MM.1S (cell line): Measurements from ENCODE around the gene FAF1.

Experiments
- DNase-seq: peaks from one replicate; pipeline ENCODE4 v3.0.0-alpha.2; 2015
- H2AFZ ChIP-seq: fragments of 300-600 bp; sonication (generic); 2 replicates; pipeline ENCODE4 v1.6.0; 2016; ENCODE audit warnings: antibody characterized with exemption, low read length
- H3F3A ChIP-seq: fragments of 300-600 bp; sonication (generic); 2 replicates; pipeline ENCODE4 v1.6.1; 2016; ENCODE audit warnings: mild to moderate bottlenecking, antibody characterized with exemption, low read length, moderate library complexity, mixed read lengths; ENCODE audit not compliant: insufficient read depth
- H3K27ac ChIP-seq: fragments of 300-600 bp; sonication (generic); 2 replicates; pipeline ENCODE4 v1.5.1; 2016; ENCODE audit warnings: mild to moderate bottlenecking, low read length
- H3K27me3 ChIP-seq: fragments of 300-600 bp; sonication (generic); replicated peaks from 2 replicates; pipeline ENCODE4 v1.6.0; 2016; ENCODE audit warnings: low read length; ENCODE audit not compliant: insufficient read depth
- H3K36me3 ChIP-seq: fragments of 300-600 bp; sonication (generic); replicated peaks from 2 replicates; pipeline ENCODE4 v1.6.1; 2016; ENCODE audit warnings: mild to moderate bottlenecking, low read length, mixed read lengths; ENCODE audit not compliant: insufficient read depth
- H3K4me1 ChIP-seq: fragments of 300-600 bp; sonication (generic); 2 replicates; pipeline ENCODE4 v1.6.1; 2016; ENCODE audit warnings: low read length, mixed read lengths
- H3K4me2 ChIP-seq: fragments of 300-600 bp; sonication (generic); 2 replicates; pipeline ENCODE4 v1.6.0; 2016; ENCODE audit warnings: low read depth, low read length
- H3K4me3 ChIP-seq: fragments of 300-600 bp; sonication (generic); 2 replicates; pipeline ENCODE4 v1.5.1; 2016; ENCODE audit warnings: low read length, mixed read lengths
- H3K79me2 ChIP-seq: fragments of 300-600 bp; sonication (generic); 2 replicates; pipeline ENCODE4 v1.6.1; 2016; ENCODE audit warnings: mixed run types, low read length, mixed read lengths
- H3K9ac ChIP-seq: fragments of 300-600 bp; sonication (generic); 2 replicates; pipeline ENCODE4 v1.6.1; 2016; ENCODE audit warnings: low read length, mixed read lengths
- H3K9me2 ChIP-seq: fragments of 300-600 bp; sonication (generic); replicated peaks from 2 replicates; pipeline ENCODE4 v1.6.1; 2016; ENCODE audit warnings: mild to moderate bottlenecking, low read length, mixed read lengths; ENCODE audit not compliant: insufficient read depth
- H3K9me3 ChIP-seq: fragments of 300-600 bp; sonication (generic); replicated peaks from 2 replicates; pipeline ENCODE4 v1.6.1; 2016; ENCODE audit warnings: mild to moderate bottlenecking, low read length, mixed read lengths; ENCODE audit not compliant: insufficient read depth
- H4K20me1 ChIP-seq: fragments of 300-600 bp; sonication (generic); 2 replicates; pipeline ENCODE4 v1.6.1; 2016; ENCODE audit warnings: mild to moderate bottlenecking, low read length, moderate library complexity, mixed read lengths; ENCODE audit not compliant: insufficient read depth
- EZH2 ChIP-seq: fragments of 300-600 bp; sonication (generic); optimal IDR thresholded peaks from 2 replicates; pipeline ENCODE3; 2017; ENCODE audit warnings: low read depth, mild to moderate bottlenecking, antibody characterized with exemption, low read length, mixed read lengths
- EZH2phosphoT487 ChIP-seq: fragments of 300-600 bp; sonication (generic); IDR thresholded peaks from 2 replicates; pipeline ENCODE4 v1.6.1; 2018; ENCODE audit warnings: antibody characterized with exemption, low read length
- TF ChIP-seq, protein P1 (sequence below): fragments of 300-600 bp; sonication (generic); IDR thresholded peaks from 2 replicates; pipeline ENCODE4 v1.5.1; 2016; ENCODE audit warnings: antibody characterized with exemption, low read length, mixed read lengths

Gene FAF1

DNA sequence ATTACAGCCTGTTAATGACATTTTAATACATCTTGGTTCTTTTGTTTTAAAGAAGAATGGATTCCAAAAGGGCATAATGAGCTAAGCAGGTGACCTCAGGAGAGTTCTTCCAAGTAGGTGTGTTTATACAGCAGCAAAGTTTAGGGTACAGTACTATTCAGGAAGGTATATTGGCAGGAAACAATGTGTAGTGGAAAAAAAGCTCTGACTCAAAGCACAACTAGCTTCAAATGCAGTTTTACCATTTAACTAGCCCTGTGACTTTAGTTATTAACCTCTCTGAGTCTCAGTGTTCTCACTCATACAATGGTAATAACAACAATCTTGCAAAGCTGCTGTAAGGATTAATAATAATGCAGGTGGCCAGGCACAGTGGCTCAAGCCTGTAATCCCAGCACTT lies 29.9 kb downstream of the FAF1 start:
- Histone ChIP-seq H3K9ac (no peak overlapping the region), H3K27me3 (no peaks in the 10 kb centered on the region), H3K9me2 (no peaks in the 10 kb centered on the region), H3K27ac (no peak overlapping the region), H3K9me3 (no peaks in the 10 kb centered on the region), H3K4me2 (no peak overlapping the region), H2AFZ (no peak overlapping the region), H4K20me1 (no peaks in the 10 kb centered on the region), H3K4me1 (no peaks in the 10 kb centered on the region), H3K79me2 (no peaks in the 10 kb centered on the region), H3K36me3 (no peaks in the 10 kb centered on the region), H3F3A (no peaks in the 10 kb centered on the region), H3K4me3 (no peak overlapping the region)
- no peak for DNase-seq
- TF ChIP-seq EZH2phosphoT487 (no peak), EZH2 (no peak)
- TF ChIP-seq, protein P1, sequence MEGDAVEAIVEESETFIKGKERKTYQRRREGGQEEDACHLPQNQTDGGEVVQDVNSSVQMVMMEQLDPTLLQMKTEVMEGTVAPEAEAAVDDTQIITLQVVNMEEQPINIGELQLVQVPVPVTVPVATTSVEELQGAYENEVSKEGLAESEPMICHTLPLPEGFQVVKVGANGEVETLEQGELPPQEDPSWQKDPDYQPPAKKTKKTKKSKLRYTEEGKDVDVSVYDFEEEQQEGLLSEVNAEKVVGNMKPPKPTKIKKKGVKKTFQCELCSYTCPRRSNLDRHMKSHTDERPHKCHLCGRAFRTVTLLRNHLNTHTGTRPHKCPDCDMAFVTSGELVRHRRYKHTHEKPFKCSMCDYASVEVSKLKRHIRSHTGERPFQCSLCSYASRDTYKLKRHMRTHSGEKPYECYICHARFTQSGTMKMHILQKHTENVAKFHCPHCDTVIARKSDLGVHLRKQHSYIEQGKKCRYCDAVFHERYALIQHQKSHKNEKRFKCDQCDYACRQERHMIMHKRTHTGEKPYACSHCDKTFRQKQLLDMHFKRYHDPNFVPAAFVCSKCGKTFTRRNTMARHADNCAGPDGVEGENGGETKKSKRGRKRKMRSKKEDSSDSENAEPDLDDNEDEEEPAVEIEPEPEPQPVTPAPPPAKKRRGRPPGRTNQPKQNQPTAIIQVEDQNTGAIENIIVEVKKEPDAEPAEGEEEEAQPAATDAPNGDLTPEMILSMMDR = no peak

DNA sequence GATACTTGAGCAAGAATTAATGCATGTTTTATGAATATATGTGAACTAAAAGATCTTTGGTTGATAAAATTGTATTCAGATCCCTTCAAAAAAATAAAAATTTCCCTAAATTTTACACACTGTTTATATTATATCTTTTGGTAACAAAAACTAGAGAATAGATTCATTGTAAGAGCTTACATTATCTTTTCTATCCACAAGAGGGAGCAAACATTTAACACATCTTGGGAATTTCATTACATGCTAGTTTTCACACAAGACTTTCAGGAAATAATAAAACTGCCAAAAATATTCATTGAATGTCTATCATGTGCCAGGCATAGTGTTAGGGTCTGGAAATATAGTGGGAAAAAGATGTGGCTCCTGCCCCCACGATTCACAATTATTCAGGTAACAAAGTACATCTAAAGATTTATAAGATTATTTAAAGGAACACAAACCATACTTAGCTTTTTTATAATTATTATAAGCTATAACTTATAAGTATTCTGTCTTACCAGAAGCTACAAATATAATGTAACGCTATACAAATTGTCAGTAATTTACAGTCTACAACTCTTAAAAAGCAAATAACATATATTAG lies 30.6 kb downstream of the FAF1 start:
- Histone ChIP-seq H3K9ac (no peak overlapping the region), H3K36me3 (no peaks in the 10 kb centered on the region), H3K4me3 (no peak overlapping the region), H3K27ac (no peak overlapping the region), H3K9me3 (no peaks in the 10 kb centered on the region), H2AFZ (no peak overlapping the region), H3K27me3 (no peaks in the 10 kb centered on the region), H3K4me2 (no peak overlapping the region), H4K20me1 (no peaks in the 10 kb centered on the region), H3K4me1 (no peaks in the 10 kb centered on the region), H3F3A (no peaks in the 10 kb centered on the region), H3K9me2 (no peaks in the 10 kb centered on the region), H3K79me2 (no peaks in the 10 kb centered on the region)
- DNase-seq = peak; percentile 6
- no peak for TF ChIP-seq EZH2
- TF ChIP-seq, protein P1 = peak; percentile 42
- TF ChIP-seq EZH2phosphoT487 = no peak

DNA sequence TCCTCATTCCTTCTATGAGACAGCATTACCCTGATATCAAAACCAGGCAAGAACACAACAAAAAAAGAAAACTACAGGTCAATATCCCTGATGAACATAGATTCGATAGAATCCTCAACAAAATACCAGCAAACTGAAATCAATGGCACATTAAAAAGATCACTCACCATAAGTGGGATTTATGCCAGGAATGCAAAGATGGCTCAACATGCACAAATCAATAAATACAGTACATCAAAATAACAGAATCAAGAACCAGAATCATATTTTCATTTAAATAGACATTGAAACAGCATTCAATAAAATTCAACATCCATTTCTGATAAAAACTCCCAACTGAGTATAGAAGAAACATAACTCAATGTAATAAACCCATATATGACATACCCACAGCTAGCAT lies 36.5 kb downstream of the FAF1 start:
- Histone ChIP-seq H3K36me3 (no peaks in the 10 kb centered on the region), H3K27me3 (no peaks in the 10 kb centered on the region), H3F3A (no peaks in the 10 kb centered on the region), H3K9me2 (no peaks in the 10 kb centered on the region), H3K27ac (no peak overlapping the region), H3K79me2 (no peaks in the 10 kb centered on the region), H4K20me1 (no peaks in the 10 kb centered on the region), H3K9ac (no peak overlapping the region), H3K4me1 (no peaks in the 10 kb centered on the region), H3K9me3 (no peaks in the 10 kb centered on the region), H2AFZ (no peak overlapping the region), H3K4me3 (no peak overlapping the region), H3K4me2 (no peak overlapping the region)
- no peak for DNase-seq
- TF ChIP-seq EZH2 = no peak
- TF ChIP-seq, protein P1 = no peak
- no peak for TF ChIP-seq EZH2phosphoT487
